Colonic mucosa (tissue), 4 donors: ENCODE results near the gene DNAJA3. TPM values are rescaled to one million over a fixed set of nuclear protein-coding genes. Genes with fewer than 3 reads are reported as not detected.
A peak's percentile ranks its signal among the peaks of the same experiment; 100 is the strongest.

Experiments used
- DNase-seq: peaks from one replicate; pipeline ENCODE4 v3.0.0-alpha.2; 2020
- H3K27ac ChIP-seq: fragments of 200-600 bp; one replicate; pipeline ENCODE4 v1.8.0; 2021
- H3K27me3 ChIP-seq: fragments of 200-600 bp; one replicate; pipeline ENCODE4 v1.8.0; 2021
- H3K36me3 ChIP-seq: fragments of 200-600 bp; one replicate; pipeline ENCODE4 v1.8.0; 2021
- H3K4me1 ChIP-seq: fragments of 200-600 bp; one replicate; pipeline ENCODE4 v1.8.0; 2021; ENCODE audit warnings: mild to moderate bottlenecking
- H3K4me3 ChIP-seq: fragments of 200-600 bp; one replicate; pipeline ENCODE4 v1.8.0; 2021
- H3K9ac ChIP-seq, 2 donors: one replicate each; pipeline ENCODE4 v1.7.0; 2013; ENCODE audit warnings: control low read depth in 2 of 2, low read depth in 2 of 2, low read length in 2 of 2
- H3K9me3 ChIP-seq: fragments of 200-600 bp; one replicate; pipeline ENCODE4 v1.8.0; 2021
- CTCF ChIP-seq: fragments of 200-600 bp; IDR thresholded peaks from one replicate; pipeline ENCODE4 v1.8.0; 2022; ENCODE audit warnings: antibody characterized with exemption, mild to moderate bottlenecking
- intact Hi-C: fragments of 100-400 bp; cut with DNase I; formaldehyde crosslinking; loops from one replicate; pipeline ENCODE4 v1.14.1; 2022
- total RNA-seq, 2 donors: library from RNA; stranded (reverse); fragmentation: NEBNext Ultra II Directional in 1 of 2; extraction: Animal tissue kit (Norgen Biotek cat#: 25700) in 1 of 2; gene quantifications; one replicate each; pipeline ENCODE4 v1.2.1, GENCODE V29; 2021
- donor health status: healthy.
- donor health status: DM: no; HTN: no; CAD: no.
- donor health status: DM: no; HTN: no; CAD: no.

DNAJA3 gene
- total RNA-seq, 2 donors from 2014 or later, result 48.3 to 76.1 TPM

GRCh38 chr16:4455951-4456350, 30.3 kb downstream of the DNAJA3 start:
- intact Hi-C loops, result no loop called here
- no peaks in the 10 kb centered on the region for H3K9me3 ChIP-seq
- no peaks in the 10 kb centered on the region for H3K4me1 ChIP-seq
- TF ChIP-seq CTCF, result no peak
- H3K36me3 ChIP-seq, result no peaks in the 10 kb centered on the region
- no peak for DNase-seq
- no peaks in the 10 kb centered on the region for H3K27me3 ChIP-seq
- no peak overlapping the region for H3K27ac ChIP-seq
- H3K4me3 ChIP-seq, result no peak overlapping the region
- no peak overlapping the region for H3K9ac ChIP-seq

GRCh38 chr16:4460936-4461249, 35.2 kb downstream of the DNAJA3 start:
- H3K4me1 ChIP-seq, result no peaks in the 10 kb centered on the region
- H3K9me3 ChIP-seq, result no peaks in the 10 kb centered on the region
- peaks cover 8% of the 10 kb centered on the region for H3K36me3 ChIP-seq
- no peak overlapping the region for H3K9ac ChIP-seq
- H3K27me3 ChIP-seq, result no peaks in the 10 kb centered on the region
- TF ChIP-seq CTCF, result no peak
- intact Hi-C loops, result no loop called here
- no peak overlapping the region for H3K4me3 ChIP-seq
- DNase-seq, result no peak
- H3K27ac ChIP-seq, result no peak overlapping the region

GRCh38 chr16:4461250-4462085, 35.8 kb downstream of the DNAJA3 start:
- Histone ChIP-seq H3K9me3 (no peaks in the 10 kb centered on the region), H3K4me3 (no peak overlapping the region), H3K27me3 (no peaks in the 10 kb centered on the region), H3K4me1 (no peaks in the 10 kb centered on the region), H3K36me3 (peaks cover 8% of the 10 kb centered on the region), H3K27ac (no peak overlapping the region), H3K9ac (no peak overlapping the region)
- intact Hi-C loops, result no loop called here
- TF ChIP-seq CTCF, result no peak
- no peak for DNase-seq

- DNase-seq, result no peak
- TF ChIP-seq CTCF, result no peak
- Histone ChIP-seq H3K27ac (no peak overlapping the region), H3K9ac (no peak overlapping the region), H3K4me1 (no peaks in the 10 kb centered on the region), H3K9me3 (no peaks in the 10 kb centered on the region), H3K36me3 (peaks cover 8% of the 10 kb centered on the region), H3K4me3 (no peak overlapping the region), H3K27me3 (no peaks in the 10 kb centered on the region)
- intact Hi-C loops, result no loop called here
These were observed 38.0 kb downstream of the DNAJA3 start for GRCh38 chr16:4463522-4464163.

GRCh38 chr16:4465977-4466779, 40.5 kb downstream of the DNAJA3 start:
- Histone ChIP-seq H3K36me3 (peaks cover 8% of the 10 kb centered on the region), H3K27me3 (no peaks in the 10 kb centered on the region), H3K27ac (no peak overlapping the region), H3K4me1 (no peaks in the 10 kb centered on the region), H3K9me3 (no peaks in the 10 kb centered on the region), H3K9ac (no peak overlapping the region), H3K4me3 (no peak overlapping the region)
- intact Hi-C loops, result no loop called here
- TF ChIP-seq CTCF, result no peak
- peak; percentile 23 for DNase-seq
